Keratinocyte (primary cell): Measurements from ENCODE around the gene SH2D3C. TPM values are rescaled to one million over a fixed set of nuclear protein-coding genes. Genes with fewer than 3 reads are reported as not detected.

Source experiments
- DNase-seq: peaks from one replicate; pipeline ENCODE4 v3.0.0-alpha.2; 2011; ENCODE audit warnings: low read depth, missing footprints, low spot score
- FAIRE-seq: peaks from 2 replicates; lab custom pipeline; 2011; peaks lifted over from hg19 to GRCh38; lab: Jason Lieb, UNC
- H2AFZ ChIP-seq: 2 replicates; pipeline ENCODE4 v1.6.0; 2012; ENCODE audit warnings: low read length, control low read depth, inconsistent platforms; ENCODE audit not compliant: control insufficient read depth
- H3K27ac ChIP-seq: 2 replicates; pipeline ENCODE4 v1.5.1; 2011; ENCODE audit warnings: low read length; ENCODE audit not compliant: control insufficient read depth, insufficient read depth
- H3K27me3 ChIP-seq: 3 replicates; pipeline ENCODE4 v1.6.0; 2011; ENCODE audit warnings: low read length; ENCODE audit not compliant: control insufficient read depth, insufficient read depth; ENCODE audit errors: extremely low read depth
- H3K36me3 ChIP-seq, 2 experiments: 2 replicates in 1 of 2; 3 replicates in 1 of 2; pipeline ENCODE4 v1.5.1; 2011; ENCODE audit warnings: low read length in 2 of 2, mild to moderate bottlenecking in 1 of 2; ENCODE audit not compliant: control insufficient read depth in 2 of 2, insufficient read depth in 2 of 2; ENCODE audit errors: extremely low read depth in 1 of 2
- H3K4me1 ChIP-seq: 3 replicates; pipeline ENCODE4 v1.5.1; 2011; ENCODE audit warnings: low read length; ENCODE audit not compliant: control insufficient read depth, insufficient read depth; ENCODE audit errors: extremely low read depth
- H3K4me2 ChIP-seq: 3 replicates; pipeline ENCODE4 v1.6.0; 2011; ENCODE audit warnings: low read depth, low read length; ENCODE audit not compliant: control insufficient read depth, insufficient read depth; ENCODE audit errors: extremely low read depth
- H3K4me3 ChIP-seq, 3 experiments: fragments of 200-600 bp in 1 of 3; sonication (generic) in 1 of 3; 2 replicates in 2 of 3; 3 replicates in 1 of 3; pipeline ENCODE4 v1.5.1; 2011 to 2016; ENCODE audit warnings: low read length in 3 of 3, mild to moderate bottlenecking in 3 of 3, control low read depth in 2 of 3, inconsistent platforms in 1 of 3, low read depth in 1 of 3, mixed read lengths in 1 of 3, mixed run types in 1 of 3, moderate library complexity in 1 of 3; ENCODE audit not compliant: control insufficient read depth in 2 of 3, insufficient read depth in 2 of 3; ENCODE audit errors: extremely low read depth in 1 of 3
- H3K79me2 ChIP-seq: 2 replicates; pipeline ENCODE4 v1.6.0; 2012; ENCODE audit warnings: low read length; ENCODE audit not compliant: control insufficient read depth, insufficient read depth
- H3K9ac ChIP-seq: 3 replicates; pipeline ENCODE4 v1.6.0; 2011; ENCODE audit warnings: low read length; ENCODE audit not compliant: control insufficient read depth, insufficient read depth; ENCODE audit errors: extremely low read depth
- H3K9me1 ChIP-seq: 3 replicates; pipeline ENCODE4 v1.6.0; 2011; ENCODE audit warnings: low read length; ENCODE audit not compliant: control insufficient read depth, insufficient read depth; ENCODE audit errors: extremely low read depth
- H3K9me3 ChIP-seq: 2 replicates; pipeline ENCODE4 v1.5.1; 2012; ENCODE audit warnings: low read depth, low read length; ENCODE audit not compliant: control insufficient read depth
- H4K20me1 ChIP-seq: 3 replicates; pipeline ENCODE4 v1.6.0; 2011; ENCODE audit warnings: low read length; ENCODE audit not compliant: control insufficient read depth, insufficient read depth; ENCODE audit errors: extremely low read depth
- EZH2 ChIP-seq: IDR thresholded peaks from one replicate; pipeline ENCODE4 v1.6.1; 2012; ENCODE audit warnings: inconsistent platforms, mild to moderate bottlenecking, low read length, moderate library complexity
- dilution Hi-C: fragments of 300-500 bp; cut with MboI; formaldehyde crosslinking; loops from one replicate; pipeline ENCODE4 v1.7.0; 2020; ENCODE audit warnings: low sequenced_read_pairs; ENCODE audit not compliant: extremely low pct_ligation_motif_present
- polyA plus RNA-seq, 5 experiments: library from polyadenylated mRNA; depleted of rRNA in 3 of 5; stranded (reverse) in 3 of 5; stranded (forward) in 1 of 5; unstranded in 1 of 5; fragments of >200 nt; gene quantifications; 1 replicate in 1 of 5; 2 replicates in 3 of 5; 3 replicates in 1 of 5; pipeline versions ENCODE4 v1.2.1 to v1.2.3, GENCODE V29; 2011 to 2012; ENCODE audit warnings: missing spikeins in 2 of 5, low read depth in 1 of 5, low replicate concordance in 1 of 5
- TF ChIP-seq, protein P1 (sequence below), 3 experiments: IDR thresholded peaks in 1 of 3; conservative IDR thresholded peaks in 1 of 3; optimal IDR thresholded peaks in 1 of 3; 2 replicates in 2 of 3; 3 replicates in 1 of 3; pipeline versions ENCODE3 to v1.5.1; 2011; ENCODE audit warnings: low read length in 3 of 3, mild to moderate bottlenecking in 3 of 3, moderate library complexity in 2 of 3, control low read depth in 1 of 3, inconsistent platforms in 1 of 3; ENCODE audit not compliant: insufficient read depth in 2 of 3; ENCODE audit errors: extremely low read depth in 1 of 3

SH2D3C gene
- polyA plus RNA-seq, 1 donor (not counting 4 experiments of a cell fraction or from before 2014, with no cell fraction given): 0.12 TPM

DNA sequence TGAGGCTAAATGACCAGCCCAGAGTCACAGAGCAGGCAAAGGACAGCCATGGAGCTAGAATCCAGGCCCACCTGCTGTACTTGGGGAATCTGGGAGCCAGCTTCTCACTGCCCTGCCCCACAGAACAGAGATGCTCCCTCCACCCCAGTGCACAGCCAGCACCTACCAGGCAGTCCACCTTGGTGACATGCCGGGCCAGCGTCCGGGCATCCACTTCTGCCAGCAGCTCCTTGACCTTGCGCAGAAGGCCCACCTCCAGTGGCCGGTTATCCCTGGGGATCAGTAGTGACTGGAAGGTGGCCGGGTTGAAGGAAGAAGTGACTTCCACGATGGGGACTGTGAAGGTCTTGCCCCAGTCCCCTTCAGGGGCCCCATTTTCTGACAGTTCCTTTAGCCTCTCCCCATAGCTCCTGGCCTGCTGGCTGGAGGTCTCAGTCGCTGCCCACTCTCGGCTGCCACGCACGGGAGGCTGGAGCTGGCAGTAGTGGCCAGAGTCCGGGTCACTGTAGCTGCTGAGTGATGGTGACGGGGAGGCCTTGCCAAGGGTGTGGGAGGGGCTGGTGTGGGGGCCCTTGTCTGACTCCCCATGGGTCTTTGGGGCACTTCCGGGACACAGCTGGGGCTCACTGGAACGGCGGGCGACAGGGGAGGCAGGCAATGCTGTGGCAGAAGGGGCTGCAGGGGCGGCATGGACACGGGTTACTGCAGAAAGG, 33.9 kb downstream of the SH2D3C start:
- H4K20me1 ChIP-seq: no peaks in the 10 kb centered on the region
- DNase-seq (no peak), FAIRE-seq (no peak)
- no peak overlapping the region for H3K27ac ChIP-seq
- H3K4me1 ChIP-seq: peaks cover 13% of the 10 kb centered on the region
- dilution Hi-C loops: no loop called here
- no peaks in the 10 kb centered on the region for H3K79me2 ChIP-seq
- no peak for TF ChIP-seq EZH2
- TF ChIP-seq, protein P1, sequence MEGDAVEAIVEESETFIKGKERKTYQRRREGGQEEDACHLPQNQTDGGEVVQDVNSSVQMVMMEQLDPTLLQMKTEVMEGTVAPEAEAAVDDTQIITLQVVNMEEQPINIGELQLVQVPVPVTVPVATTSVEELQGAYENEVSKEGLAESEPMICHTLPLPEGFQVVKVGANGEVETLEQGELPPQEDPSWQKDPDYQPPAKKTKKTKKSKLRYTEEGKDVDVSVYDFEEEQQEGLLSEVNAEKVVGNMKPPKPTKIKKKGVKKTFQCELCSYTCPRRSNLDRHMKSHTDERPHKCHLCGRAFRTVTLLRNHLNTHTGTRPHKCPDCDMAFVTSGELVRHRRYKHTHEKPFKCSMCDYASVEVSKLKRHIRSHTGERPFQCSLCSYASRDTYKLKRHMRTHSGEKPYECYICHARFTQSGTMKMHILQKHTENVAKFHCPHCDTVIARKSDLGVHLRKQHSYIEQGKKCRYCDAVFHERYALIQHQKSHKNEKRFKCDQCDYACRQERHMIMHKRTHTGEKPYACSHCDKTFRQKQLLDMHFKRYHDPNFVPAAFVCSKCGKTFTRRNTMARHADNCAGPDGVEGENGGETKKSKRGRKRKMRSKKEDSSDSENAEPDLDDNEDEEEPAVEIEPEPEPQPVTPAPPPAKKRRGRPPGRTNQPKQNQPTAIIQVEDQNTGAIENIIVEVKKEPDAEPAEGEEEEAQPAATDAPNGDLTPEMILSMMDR (optimal IDR thresholded peaks at IDR 0.05 in 1 of 3, IDR thresholded peaks at IDR 0.05 in 1 of 3, conservative IDR thresholded peaks at IDR 0.05 in 1 of 3; ENCODE audit: extremely low read depth in 1 of 3, insufficient read depth in 2 of 3, low read length in 3 of 3): no peak
- H3K4me3 ChIP-seq: no peak overlapping the region
- no peak overlapping the region for H3K4me2 ChIP-seq
- no peaks in the 10 kb centered on the region for H3K27me3 ChIP-seq
- H3K9ac ChIP-seq: no peak overlapping the region
- no peaks in the 10 kb centered on the region for H3K9me3 ChIP-seq
- H2AFZ ChIP-seq: no peak overlapping the region
- no peaks in the 10 kb centered on the region for H3K36me3 ChIP-seq
- no peaks in the 10 kb centered on the region for H3K9me1 ChIP-seq

- no peak overlapping the region for H3K27ac ChIP-seq
- H2AFZ ChIP-seq: no peak overlapping the region
- no peak overlapping the region for H3K4me2 ChIP-seq
- dilution Hi-C loops: no loop called here
- H3K27me3 ChIP-seq: no peaks in the 10 kb centered on the region
- peaks cover 13% of the 10 kb centered on the region for H3K4me1 ChIP-seq
- no peak overlapping the region for H3K4me3 ChIP-seq
- H3K9me3 ChIP-seq: no peaks in the 10 kb centered on the region
- H3K79me2 ChIP-seq: no peaks in the 10 kb centered on the region
- H4K20me1 ChIP-seq: no peaks in the 10 kb centered on the region
- H3K9me1 ChIP-seq: no peaks in the 10 kb centered on the region
- no peak for TF ChIP-seq EZH2
- TF ChIP-seq, protein P1 (optimal IDR thresholded peaks at IDR 0.05 in 1 of 3, IDR thresholded peaks at IDR 0.05 in 1 of 3, conservative IDR thresholded peaks at IDR 0.05 in 1 of 3; ENCODE audit: extremely low read depth in 1 of 3, insufficient read depth in 2 of 3, low read length in 3 of 3): no peak
- H3K36me3 ChIP-seq: no peaks in the 10 kb centered on the region
- no peak overlapping the region for H3K9ac ChIP-seq
- DNase-seq (no peak), FAIRE-seq (no peak)
These were observed 35.9 kb downstream of the SH2D3C start for GRCh38 chr9:127742435-127743088.
